OCI-LY7 (cell line): Measurements from ENCODE around the gene MANBA. TPM values are rescaled to one million over a fixed set of nuclear protein-coding genes. Genes with fewer than 3 reads are reported as not detected.

ENCODE experiments used
- BruUV-seq: library from RNA; stranded (reverse); fragments of 400-500 nt; replicated peaks from 2 replicates; lab custom pipeline; 2021; lab: Mats Ljungman, UMichigan
- CTCF ChIA-PET: fragments of 300-600 bp; sonication (Branson Sonifier 250); formaldehyde crosslinking; loops from one replicate; lab custom pipeline; 2022; ENCODE audit warnings: antibody characterized with exemption; ENCODE audit not compliant: unreplicated experiment; lab: Charles Lee
- POLR2A ChIA-PET: fragments of 300-600 bp; sonication (Branson Sonifier 250); formaldehyde crosslinking; loops from one replicate; lab custom pipeline; 2022; ENCODE audit warnings: antibody characterized with exemption; lab: Charles Lee
- DNase-seq: peaks from one replicate; pipeline ENCODE4 v3.0.0-alpha.2; 2015; ENCODE audit warnings: low spot score
- H2AFZ ChIP-seq: fragments of 200-600 bp; sonication (generic), shearing (Covaris generic); 2 replicates; pipeline ENCODE4 v1.6.1; 2014; ENCODE audit warnings: mild to moderate bottlenecking, antibody characterized with exemption, low read length, moderate library complexity
- H3K27ac ChIP-seq: fragments of 200-600 bp; sonication (generic); 2 replicates; pipeline ENCODE4 v1.5.1; 2014; ENCODE audit warnings: mixed run types, low read depth, mild to moderate bottlenecking, moderate library complexity, low read length, inconsistent platforms; ENCODE audit not compliant: poor library complexity, severe bottlenecking
- H3K36me3 ChIP-seq: fragments of 200-600 bp; sonication (generic); 2 replicates; pipeline ENCODE4 v1.6.1; 2014; ENCODE audit warnings: mild to moderate bottlenecking, antibody characterized with exemption, low read length, moderate library complexity, mixed read lengths; ENCODE audit not compliant: insufficient read depth
- H3K4me1 ChIP-seq: fragments of 200-600 bp; sonication (generic); 2 replicates; pipeline ENCODE4 v1.5.1; 2014; ENCODE audit warnings: mild to moderate bottlenecking, low read length; ENCODE audit not compliant: insufficient read depth, poor library complexity, severe bottlenecking
- H3K4me2 ChIP-seq: fragments of 200-600 bp; sonication (generic); 2 replicates; pipeline ENCODE4 v1.6.1; 2014; ENCODE audit warnings: mild to moderate bottlenecking, low read length
- H3K4me3 ChIP-seq: fragments of 200-600 bp; sonication (generic); 2 replicates; pipeline ENCODE4 v1.5.1; 2014; ENCODE audit warnings: mild to moderate bottlenecking, low read depth, low read length; ENCODE audit not compliant: poor library complexity, severe bottlenecking
- H3K79me2 ChIP-seq: fragments of 200-600 bp; sonication (generic); 2 replicates; pipeline ENCODE4 v1.6.1; 2016; ENCODE audit warnings: low read depth, mild to moderate bottlenecking, low read length, moderate library complexity, mixed read lengths; ENCODE audit not compliant: insufficient read depth
- H3K9me2 ChIP-seq: fragments of 200-600 bp; sonication (generic); 2 replicates; pipeline ENCODE4 v1.6.1; 2016; ENCODE audit warnings: mild to moderate bottlenecking, low read length, mixed read lengths; ENCODE audit not compliant: insufficient read depth
- H3K9me3 ChIP-seq: fragments of 200-600 bp; sonication (generic); 2 replicates; pipeline ENCODE4 v1.6.1; 2014; ENCODE audit warnings: mild to moderate bottlenecking, mixed run types, low read length, mixed read lengths
- H4K20me1 ChIP-seq: fragments of 200-600 bp; sonication (generic); 2 replicates; pipeline ENCODE4 v1.6.1; 2014; ENCODE audit warnings: mild to moderate bottlenecking, antibody characterized with exemption, low read length, moderate library complexity, mixed read lengths; ENCODE audit not compliant: insufficient read depth
- EZH2phosphoT487 ChIP-seq: fragments of 200-600 bp; sonication (generic); IDR thresholded peaks from 2 replicates; pipeline ENCODE4 v1.6.1; 2018; ENCODE audit warnings: low read depth, borderline replicate concordance, mild to moderate bottlenecking, mixed run types, antibody characterized with exemption, low read length, moderate library complexity, mixed read lengths
- intact Hi-C: fragments of 100-400 bp; cut with micrococcal nuclease; formaldehyde crosslinking; loops from one replicate; pipeline ENCODE4 v1.10.0; 2022; ENCODE audit not compliant: unreplicated experiment
- total RNA-seq, 2 experiments: library from RNA; depleted of rRNA in 1 of 2; stranded (reverse); fragments of >200 nt in 1 of 2; shearing (Covaris generic) in 1 of 2; gene quantifications; 2 replicates each; pipeline ENCODE4 v1.2.3, GENCODE V29; 2014 to 2022
- TF ChIP-seq, protein P1 (sequence below): fragments of 200-600 bp; sonication (generic); conservative IDR thresholded peaks from 2 replicates; pipeline ENCODE4 v1.5.1; 2014; ENCODE audit warnings: mild to moderate bottlenecking, antibody characterized with exemption, low read length, moderate library complexity, mixed read lengths

MANBA gene
- total RNA-seq, 2 experiments from 2014 or later = 22.8 to 30.0 TPM

DNA sequence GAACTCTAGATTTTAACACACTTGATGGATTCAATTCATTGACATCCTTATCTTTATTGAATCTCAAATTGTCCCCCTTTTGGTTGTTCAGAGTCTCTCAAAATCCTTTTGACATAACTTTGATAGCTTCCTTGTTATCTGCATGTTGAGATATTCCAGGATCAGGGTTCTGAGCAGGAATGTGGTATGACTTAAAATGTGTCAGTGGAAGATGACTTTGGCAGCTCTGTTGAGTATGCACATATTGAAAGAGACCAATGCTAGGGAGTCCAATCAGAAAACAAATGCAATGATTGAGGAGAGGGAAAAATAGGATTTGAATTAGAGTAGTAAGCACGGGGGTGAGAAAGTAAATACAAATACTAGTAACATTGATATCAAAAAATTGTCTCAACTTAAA, 93.8 kb downstream of the MANBA start:
- TF ChIP-seq, protein P1, sequence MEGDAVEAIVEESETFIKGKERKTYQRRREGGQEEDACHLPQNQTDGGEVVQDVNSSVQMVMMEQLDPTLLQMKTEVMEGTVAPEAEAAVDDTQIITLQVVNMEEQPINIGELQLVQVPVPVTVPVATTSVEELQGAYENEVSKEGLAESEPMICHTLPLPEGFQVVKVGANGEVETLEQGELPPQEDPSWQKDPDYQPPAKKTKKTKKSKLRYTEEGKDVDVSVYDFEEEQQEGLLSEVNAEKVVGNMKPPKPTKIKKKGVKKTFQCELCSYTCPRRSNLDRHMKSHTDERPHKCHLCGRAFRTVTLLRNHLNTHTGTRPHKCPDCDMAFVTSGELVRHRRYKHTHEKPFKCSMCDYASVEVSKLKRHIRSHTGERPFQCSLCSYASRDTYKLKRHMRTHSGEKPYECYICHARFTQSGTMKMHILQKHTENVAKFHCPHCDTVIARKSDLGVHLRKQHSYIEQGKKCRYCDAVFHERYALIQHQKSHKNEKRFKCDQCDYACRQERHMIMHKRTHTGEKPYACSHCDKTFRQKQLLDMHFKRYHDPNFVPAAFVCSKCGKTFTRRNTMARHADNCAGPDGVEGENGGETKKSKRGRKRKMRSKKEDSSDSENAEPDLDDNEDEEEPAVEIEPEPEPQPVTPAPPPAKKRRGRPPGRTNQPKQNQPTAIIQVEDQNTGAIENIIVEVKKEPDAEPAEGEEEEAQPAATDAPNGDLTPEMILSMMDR = no peak
- no peak for TF ChIP-seq EZH2phosphoT487
- Histone ChIP-seq H4K20me1 (no peaks in the 10 kb centered on the region), H3K27ac (no peak overlapping the region), H3K4me1 (no peaks in the 10 kb centered on the region), H2AFZ (no peak overlapping the region), H3K4me2 (no peak overlapping the region), H3K79me2 (no peaks in the 10 kb centered on the region), H3K4me3 (no peak overlapping the region), H3K36me3 (peaks cover 29% of the 10 kb centered on the region), H3K9me2 (no peaks in the 10 kb centered on the region), H3K9me3 (no peaks in the 10 kb centered on the region)
- intact Hi-C loops = no loop called here
- BruUV-seq = no TSS peak
- ChIA-PET CTCF (no interaction called here), POLR2A (no interaction called here)
- DNase-seq = no peak

DNA sequence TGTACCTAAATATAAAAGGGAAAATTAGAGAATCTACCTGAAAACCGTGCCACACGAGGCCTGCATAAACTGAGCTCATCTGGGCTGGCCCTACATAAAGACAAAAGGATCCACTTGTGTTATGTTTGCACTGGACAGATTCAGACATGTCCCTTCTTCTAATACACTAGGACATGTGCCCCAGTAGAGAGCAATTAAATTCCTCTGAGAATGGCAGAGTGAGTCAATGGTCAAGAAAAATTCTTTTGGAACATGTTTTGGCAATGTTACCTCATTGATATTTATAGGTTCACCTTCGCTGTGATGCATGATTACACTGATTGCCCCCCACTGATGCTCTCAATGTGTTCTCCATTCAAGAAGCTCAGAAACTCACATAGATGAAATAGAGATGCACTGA, 95.2 kb downstream of the MANBA start:
- Histone ChIP-seq H3K27ac (no peak overlapping the region), H3K4me1 (no peaks in the 10 kb centered on the region), H3K9me3 (no peaks in the 10 kb centered on the region), H2AFZ (no peak overlapping the region), H3K79me2 (no peaks in the 10 kb centered on the region), H3K4me2 (no peak overlapping the region), H3K4me3 (no peak overlapping the region), H3K9me2 (no peaks in the 10 kb centered on the region), H3K36me3 (peaks cover 29% of the 10 kb centered on the region), H4K20me1 (no peaks in the 10 kb centered on the region)
- DNase-seq = no peak
- TF ChIP-seq, protein P1 = no peak
- TF ChIP-seq EZH2phosphoT487 = no peak
- no TSS peak for BruUV-seq
- POLR2A ChIA-PET = interaction anchor here (0.7 kb wide), 1 partner anchor 10 kb away, joined by 5 read pairs; no protein-coding TSS in a partner anchor
- CTCF ChIA-PET = no interaction called here
- intact Hi-C loops = no loop called here

DNA sequence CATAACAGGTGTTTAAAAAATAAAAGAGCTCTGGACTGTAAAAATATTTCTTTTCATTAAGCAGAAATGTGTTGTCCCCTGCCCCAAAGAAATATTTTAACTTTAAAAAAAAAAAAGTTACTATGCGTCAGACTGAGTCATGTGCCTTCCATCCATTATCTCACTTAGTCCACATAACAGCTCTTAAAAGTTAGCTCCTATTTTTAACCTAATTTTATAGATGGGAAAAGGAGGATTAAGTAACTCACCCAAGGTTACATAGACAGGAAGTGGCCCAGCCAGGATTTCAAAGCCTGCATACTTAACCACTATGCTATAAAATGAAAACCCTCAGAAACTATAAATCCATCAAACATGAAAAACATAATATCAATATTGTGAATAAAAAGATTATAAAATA, 97.7 kb downstream of the MANBA start:
- ChIA-PET POLR2A (interaction anchor here (0.9 to 1.5 kb wide), 2 partner anchors 9 to 16 kb away, joined by 7 to 8 read pairs; no protein-coding TSS in a partner anchor), CTCF (no interaction called here)
- Histone ChIP-seq H3K36me3 (peaks cover 18% of the 10 kb centered on the region), H3K9me3 (no peaks in the 10 kb centered on the region), H3K4me3 (no peak overlapping the region), H3K4me1 (no peaks in the 10 kb centered on the region), H3K9me2 (no peaks in the 10 kb centered on the region), H3K27ac (no peak overlapping the region), H3K79me2 (no peaks in the 10 kb centered on the region), H2AFZ (no peak overlapping the region), H3K4me2 (no peak overlapping the region), H4K20me1 (no peaks in the 10 kb centered on the region)
- no peak for DNase-seq
- intact Hi-C loops = no loop called here
- BruUV-seq = no TSS peak
- TF ChIP-seq, protein P1 = no peak
- no peak for TF ChIP-seq EZH2phosphoT487
